Measurements from ENCODE around the gene NUP210. TPM values are rescaled to one million over a fixed set of nuclear protein-coding genes. Genes with fewer than 3 reads are reported as not detected.
A peak's percentile ranks its signal among the peaks of the same experiment; 100 is the strongest.

Gene NUP210
- total RNA-seq, 1 donor from 2014 or later: 3.0 TPM

DNA sequence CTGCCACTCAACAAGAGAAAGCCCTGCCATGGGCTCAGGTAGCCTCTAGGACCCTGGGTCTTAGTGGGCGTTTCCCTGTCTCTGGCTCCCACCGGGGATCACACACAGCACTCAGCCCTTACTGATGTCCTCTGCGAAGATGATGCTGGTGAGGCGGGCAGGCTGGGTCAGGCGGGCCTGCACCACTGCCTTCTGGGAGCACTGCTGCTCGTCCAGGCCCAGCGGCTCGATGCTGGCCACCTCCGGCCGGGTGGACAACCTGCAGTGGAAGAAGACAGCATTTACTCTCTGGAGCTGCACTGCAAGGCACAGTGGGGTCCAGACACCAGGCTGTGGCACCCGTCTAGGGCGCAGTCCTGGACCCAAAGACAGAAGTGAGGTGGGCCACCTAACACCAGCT lies 20.5 kb downstream of the NUP210 start:
- peaks cover 8% of the 10 kb centered on the region for H3K4me1 Mint-ChIP-seq (ENCODE audit: unreplicated experiment)
- no peaks in the 10 kb centered on the region for H3K9me3 Mint-ChIP-seq (ENCODE audit: unreplicated experiment)
- TF ChIP-seq, protein P1, sequence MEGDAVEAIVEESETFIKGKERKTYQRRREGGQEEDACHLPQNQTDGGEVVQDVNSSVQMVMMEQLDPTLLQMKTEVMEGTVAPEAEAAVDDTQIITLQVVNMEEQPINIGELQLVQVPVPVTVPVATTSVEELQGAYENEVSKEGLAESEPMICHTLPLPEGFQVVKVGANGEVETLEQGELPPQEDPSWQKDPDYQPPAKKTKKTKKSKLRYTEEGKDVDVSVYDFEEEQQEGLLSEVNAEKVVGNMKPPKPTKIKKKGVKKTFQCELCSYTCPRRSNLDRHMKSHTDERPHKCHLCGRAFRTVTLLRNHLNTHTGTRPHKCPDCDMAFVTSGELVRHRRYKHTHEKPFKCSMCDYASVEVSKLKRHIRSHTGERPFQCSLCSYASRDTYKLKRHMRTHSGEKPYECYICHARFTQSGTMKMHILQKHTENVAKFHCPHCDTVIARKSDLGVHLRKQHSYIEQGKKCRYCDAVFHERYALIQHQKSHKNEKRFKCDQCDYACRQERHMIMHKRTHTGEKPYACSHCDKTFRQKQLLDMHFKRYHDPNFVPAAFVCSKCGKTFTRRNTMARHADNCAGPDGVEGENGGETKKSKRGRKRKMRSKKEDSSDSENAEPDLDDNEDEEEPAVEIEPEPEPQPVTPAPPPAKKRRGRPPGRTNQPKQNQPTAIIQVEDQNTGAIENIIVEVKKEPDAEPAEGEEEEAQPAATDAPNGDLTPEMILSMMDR (IDR thresholded peaks at IDR 0.05; ENCODE audit: unreplicated experiment): no peak
- DNase-seq (ENCODE audit: low spot score): no peak
- no peak overlapping the region for H3K27ac Mint-ChIP-seq (ENCODE audit: unreplicated experiment)
- H3K36me3 Mint-ChIP-seq (ENCODE audit: low read depth, unreplicated experiment): no peaks in the 10 kb centered on the region
- H3K4me3 Mint-ChIP-seq (ENCODE audit: unreplicated experiment): no peak overlapping the region
- peaks cover 2% of the 10 kb centered on the region for H3K27me3 Mint-ChIP-seq (ENCODE audit: unreplicated experiment)

DNA sequence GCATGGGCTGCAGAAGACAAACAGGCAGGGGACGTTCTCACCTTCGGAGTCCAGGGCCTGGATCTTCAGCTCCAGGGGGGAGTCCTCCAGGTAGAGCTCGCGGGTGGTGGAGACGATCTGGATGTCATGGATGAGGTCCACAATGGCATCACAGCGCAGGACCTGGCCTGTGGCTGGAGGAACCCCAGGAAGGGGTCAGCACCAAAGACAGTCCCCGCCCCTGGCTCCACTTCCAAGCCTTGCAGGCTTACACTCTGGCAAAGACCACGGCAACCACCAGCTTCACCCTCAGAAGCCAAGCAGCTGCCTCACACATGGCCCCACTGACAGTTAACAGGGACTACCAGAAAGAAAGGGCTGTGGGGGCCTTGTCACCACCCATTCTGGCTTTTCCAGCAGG lies 22.8 kb downstream of the NUP210 start:
- Mint-ChIP-seq H3K36me3 (ENCODE audit: low read depth, unreplicated experiment) (no peaks in the 10 kb centered on the region), H3K4me1 (ENCODE audit: unreplicated experiment) (no peaks in the 10 kb centered on the region), H3K27ac (ENCODE audit: unreplicated experiment) (no peak overlapping the region), H3K9me3 (ENCODE audit: unreplicated experiment) (no peaks in the 10 kb centered on the region), H3K27me3 (ENCODE audit: unreplicated experiment) (peaks cover 2% of the 10 kb centered on the region), H3K4me3 (ENCODE audit: unreplicated experiment) (no peak overlapping the region)
- DNase-seq (ENCODE audit: low spot score): no peak
- TF ChIP-seq, protein P1 (IDR thresholded peaks at IDR 0.05; ENCODE audit: unreplicated experiment): no peak

DNA sequence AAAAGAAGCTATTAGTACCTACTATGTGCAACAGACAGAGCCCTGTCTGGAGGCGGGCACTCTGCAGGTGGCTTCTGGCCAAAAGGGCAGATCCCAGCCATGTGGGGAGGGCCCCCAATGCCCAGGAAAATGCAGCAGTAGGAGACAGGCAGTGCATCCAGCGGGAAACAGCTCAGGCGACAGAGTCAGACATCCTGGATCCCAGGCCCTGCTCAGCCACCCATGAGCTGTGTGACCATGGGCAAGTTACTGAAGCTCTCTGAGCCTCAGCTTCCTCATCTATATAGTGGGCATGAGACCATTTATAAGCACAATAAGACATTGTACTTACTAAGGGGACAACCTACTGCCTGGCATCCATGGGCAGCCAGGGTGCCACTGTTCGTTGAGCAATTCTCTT lies 25.8 kb downstream of the NUP210 start:
- Mint-ChIP-seq H3K36me3 (ENCODE audit: low read depth, unreplicated experiment) (no peaks in the 10 kb centered on the region), H3K27ac (ENCODE audit: unreplicated experiment) (no peak overlapping the region)

DNA sequence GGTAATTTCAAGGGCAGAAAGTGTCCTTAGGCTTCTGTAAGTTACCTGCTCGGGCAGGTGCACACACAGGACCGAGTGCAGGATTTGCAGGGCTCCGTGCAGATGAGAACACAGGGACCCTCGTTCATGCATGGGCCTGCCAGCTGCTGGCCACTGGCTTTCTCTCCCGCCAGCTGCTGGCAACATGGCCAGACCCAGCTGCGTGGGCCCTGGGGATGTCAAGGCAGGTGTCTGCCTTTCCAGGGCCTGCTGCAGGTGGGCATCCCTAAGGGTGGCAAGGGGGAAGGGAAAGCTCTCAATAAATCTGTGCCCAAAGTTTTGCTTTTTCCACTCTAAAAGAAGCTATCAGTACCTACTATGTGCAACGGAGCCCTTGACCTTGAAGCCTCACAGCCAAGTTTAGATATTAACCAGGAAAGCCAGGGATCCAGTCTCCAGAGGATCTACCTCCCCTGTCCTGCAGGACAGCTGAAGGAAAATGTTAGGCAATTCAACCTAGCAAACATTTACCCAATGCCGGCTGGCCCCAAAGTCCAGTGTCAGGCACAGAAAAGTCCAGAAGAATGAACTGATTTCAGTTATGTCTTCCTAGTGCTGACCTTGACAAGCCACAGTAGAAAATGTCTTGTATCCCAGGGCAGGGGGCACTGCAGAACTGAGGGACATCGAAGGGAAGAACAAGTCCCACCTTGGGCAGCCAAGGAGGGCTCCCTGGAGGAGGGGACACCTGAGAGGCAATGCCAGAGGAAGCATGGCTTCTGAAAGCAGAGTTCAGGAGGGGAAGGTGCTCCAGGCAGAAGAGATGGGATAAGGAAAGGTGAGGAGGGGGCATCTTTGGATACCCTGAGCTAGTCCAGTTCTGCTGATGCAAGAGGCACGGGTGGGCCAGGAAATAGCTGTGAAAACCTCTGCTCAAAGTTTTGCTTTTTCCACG lies 26.4 kb downstream of the NUP210 start:
- TF ChIP-seq, protein P1 (IDR thresholded peaks at IDR 0.05; ENCODE audit: unreplicated experiment): no peak
- H3K27ac Mint-ChIP-seq (ENCODE audit: unreplicated experiment): no peak overlapping the region
- no peak for DNase-seq (ENCODE audit: low spot score)
- H3K4me1 Mint-ChIP-seq (ENCODE audit: unreplicated experiment): no peaks in the 10 kb centered on the region
- peaks cover 2% of the 10 kb centered on the region for H3K27me3 Mint-ChIP-seq (ENCODE audit: unreplicated experiment)
- H3K36me3 Mint-ChIP-seq (ENCODE audit: low read depth, unreplicated experiment): no peaks in the 10 kb centered on the region
- no peaks in the 10 kb centered on the region for H3K9me3 Mint-ChIP-seq (ENCODE audit: unreplicated experiment)
- no peak overlapping the region for H3K4me3 Mint-ChIP-seq (ENCODE audit: unreplicated experiment)

More for the DNA sequence above, 25.8 kb downstream of the NUP210 start:
- H3K4me1 Mint-ChIP-seq (ENCODE audit: unreplicated experiment): no peaks in the 10 kb centered on the region
- H3K4me3 Mint-ChIP-seq (ENCODE audit: unreplicated experiment): no peak overlapping the region
- peaks cover 2% of the 10 kb centered on the region for H3K27me3 Mint-ChIP-seq (ENCODE audit: unreplicated experiment)
- H3K9me3 Mint-ChIP-seq (ENCODE audit: unreplicated experiment): no peaks in the 10 kb centered on the region
- no peak for DNase-seq (ENCODE audit: low spot score)
- TF ChIP-seq, protein P1 (IDR thresholded peaks at IDR 0.05; ENCODE audit: unreplicated experiment): no peak

DNA sequence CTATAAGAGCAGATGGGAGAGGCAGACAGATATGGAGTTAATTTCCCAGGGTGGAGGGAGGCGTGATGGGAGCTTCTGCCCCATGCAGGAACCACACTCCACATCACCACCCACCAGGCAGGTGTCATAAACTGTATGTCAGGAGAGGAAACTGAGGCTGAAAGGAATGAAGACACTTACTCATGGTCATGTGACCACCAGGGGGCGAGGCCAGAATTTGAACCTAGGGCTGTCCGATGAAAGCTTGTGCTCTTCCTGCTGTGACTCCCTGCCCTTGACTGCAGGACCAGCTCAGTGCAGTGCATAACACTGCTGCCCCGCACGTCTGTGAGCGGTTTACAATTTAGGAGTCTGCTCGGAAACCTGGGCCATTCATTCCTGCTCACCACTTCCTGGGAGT lies 28.8 kb downstream of the NUP210 start:
- Mint-ChIP-seq H3K27ac (ENCODE audit: unreplicated experiment) (no peak overlapping the region), H3K4me1 (ENCODE audit: unreplicated experiment) (no peaks in the 10 kb centered on the region), H3K36me3 (ENCODE audit: low read depth, unreplicated experiment) (no peaks in the 10 kb centered on the region), H3K9me3 (ENCODE audit: unreplicated experiment) (no peaks in the 10 kb centered on the region), H3K4me3 (ENCODE audit: unreplicated experiment) (no peak overlapping the region), H3K27me3 (ENCODE audit: unreplicated experiment) (no peaks in the 10 kb centered on the region)
- TF ChIP-seq, protein P1 (IDR thresholded peaks at IDR 0.05; ENCODE audit: unreplicated experiment): peak; percentile 45
- no peak for DNase-seq (ENCODE audit: low spot score)
